Cardiac fibroblast (primary cell): ENCODE measurements around the gene DUSP2.
"Not testable (repeated sequence)": the region's sequence is repeated elsewhere in the genome, so short reads cannot be mapped to it uniquely, and the experiment has no call there.

Experiments used
- DNase-seq, 2 donors: peaks; one replicate each; pipeline versions ENCODE4 v3.0.0 to v3.0.0-alpha.2; 2010; ENCODE audit warnings: low read depth in 2 of 2
- H3K4me3 ChIP-seq, 2 donors: replicated peaks in 1 of 2; 1 replicate in 1 of 2; 2 replicates in 1 of 2; pipeline ENCODE4 v1.5.1; 2011; ENCODE audit warnings: low read depth in 2 of 2, low read length in 2 of 2, mild to moderate bottlenecking in 2 of 2, moderate library complexity in 1 of 2
- CTCF ChIP-seq: IDR thresholded peaks from one replicate; pipeline ENCODE4 v1.5.1; 2011; ENCODE audit warnings: low read depth, mild to moderate bottlenecking, low read length, inconsistent platforms

The DUSP2 gene

GRCh38 chr2:96142217-96143113, 2.8 kb downstream of the DUSP2 start:
- DNase-seq, result no peak
- no peak for TF ChIP-seq CTCF
- H3K4me3 ChIP-seq, result no peak overlapping the region

GRCh38 chr2:96141624-96141967, 3.6 kb downstream of the DUSP2 start:
- DNase-seq, H3K4me3 ChIP-seq: not testable (repeated sequence)

- H3K4me3 ChIP-seq, result no peak overlapping the region
- no peak for DNase-seq
- TF ChIP-seq CTCF, result no peak
Measured at GRCh38 chr2:96140941-96141623, 4.2 kb downstream of the DUSP2 start.

- DNase-seq, result no peak
- H3K4me3 ChIP-seq, result no peak overlapping the region
- TF ChIP-seq CTCF, result no peak
Measured at GRCh38 chr2:96139181-96139758, 6.0 kb downstream of the DUSP2 start.

- DNase-seq, result peak; percentile 42 to 56
- TF ChIP-seq CTCF, result peak; percentile 55
- no peak within 1 kb of the TSS for H3K4me3 ChIP-seq
Measured at GRCh38 chr2:96138179-96139145, 6.8 kb downstream of the DUSP2 start, which contains the start of gene ASTL. Gene ASTL, minus strand, starts transcription at chr2:96138502. Its CDS starts 66 bp downstream, at chr2:96138436.

- DNase-seq, result no peak
- TF ChIP-seq CTCF, result no peak
- H3K4me3 ChIP-seq, result no peak overlapping the region
Measured at GRCh38 chr2:96137321-96138178, 7.7 kb downstream of the DUSP2 start.
